ENCODE results near the gene MYO1F. TPM values are rescaled to one million over a fixed set of nuclear protein-coding genes. Genes with fewer than 3 reads are reported as not detected.
"Not testable (repeated sequence)": the region's sequence is repeated elsewhere in the genome, so short reads cannot be mapped to it uniquely, and the experiment has no call there.

MYO1F gene
- total RNA-seq (10 to 100 TPM in 8 of 9 donors, 1 to 10 TPM in 1; 1.7 to 27.1 (median 20.1) TPM), polyA plus RNA-seq (10 to 100 TPM in 2 of 3 donors, 1 to 10 TPM in 1; 4.9 to 62.5 (median 11.7) TPM)
- long read RNA-seq, donor 1: 0 reads
- long read RNA-seq, donor 2: 0 reads
- long read RNA-seq, donor 3: 0 reads
- long read RNA-seq, donor 4, full-length matches to known transcripts: 3 of 11 reads
- long read RNA-seq, donor 4, partial matches to known transcripts: 6 of 11 reads
- long read RNA-seq, donor 4, other reads (novel, unspliced or antisense): 2 of 11 reads
- long read RNA-seq, donor 5, full-length matches to known transcripts: 15 of 26 reads
- long read RNA-seq, donor 5, partial matches to known transcripts: 6 of 26 reads
- long read RNA-seq, donor 5, other reads (novel, unspliced or antisense): 5 of 26 reads
- long read RNA-seq, donor 6, partial matches to known transcripts: 3 of 5 reads
- long read RNA-seq, donor 6, other reads (novel, unspliced or antisense): 2 of 5 reads
- long read RNA-seq, donor 7: 0 reads
- long read RNA-seq, donor 8: 0 reads
- long read RNA-seq, donor 9: 0 reads
- long read RNA-seq, donor 10: 0 reads

GRCh38 chr19:8577247-8577646 lies at the start of gene MYO1F:
TSS of gene MYO1F (minus strand) at chr19:8577442. CDS start at chr19:8577309, 133 bp downstream.
- WGBS, 4 donors: 3 to 20% (median 17%) methylated on average over 4 to 7 of the region's 7 CpGs
- H3K27ac ChIP-seq: peak within 1 kb of the TSS in 2 of 5 donors; percentile 56 to 80
- intact Hi-C loops (cut with DNase I): no loop called here
- no peaks in the 10 kb centered on the region for H3K4me1 ChIP-seq (replicated peaks in 1 of 2)
- peak in 5 of 7 donors; percentile 35 to 53 (median 51) for DNase-seq
- no peaks in the 10 kb centered on the region for H3K27me3 ChIP-seq
- no peak for TF ChIP-seq POLR2A (IDR thresholded peaks at IDR 0.05)
- TF ChIP-seq CTCF (IDR thresholded peaks at IDR 0.05): no peak
- peak within 1 kb of the TSS in 1 of 4 donors; percentile 34 for H3K4me3 ChIP-seq
- H3K9me3 ChIP-seq (replicated peaks in 1 of 3): no peaks in the 10 kb centered on the region
- no peaks in the 10 kb centered on the region for H3K36me3 ChIP-seq (replicated peaks in 1 of 2)

DNA sequence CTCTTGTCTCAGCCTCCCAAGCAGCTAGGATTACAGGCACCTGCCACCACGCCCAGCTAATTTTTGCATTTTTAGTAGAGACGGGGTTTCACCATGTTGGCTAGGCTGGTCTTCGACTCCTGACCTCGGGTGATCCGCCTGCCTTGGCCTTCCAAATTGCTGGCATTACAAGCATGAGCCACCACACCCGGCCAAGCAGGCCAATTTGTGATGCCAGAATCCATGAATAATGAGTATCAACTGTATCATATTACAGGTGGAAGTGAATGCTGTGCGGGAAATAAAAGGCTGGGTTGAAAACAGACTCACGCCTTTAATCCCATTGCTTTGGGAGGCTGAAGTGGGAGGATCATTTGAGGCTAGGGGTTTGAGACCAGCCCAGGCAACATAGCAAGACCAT lies 49.6 kb upstream of the MYO1F start:
- Histone ChIP-seq H3K36me3 (replicated peaks in 1 of 2) (no peaks in the 10 kb centered on the region), H3K4me1 (replicated peaks in 1 of 2) (no peaks in the 10 kb centered on the region), H3K9me3 (replicated peaks in 1 of 3) (no peaks in the 10 kb centered on the region), H3K4me3 (no peak overlapping the region), H3K27me3 (no peaks in the 10 kb centered on the region), H3K27ac (no peak overlapping the region)
- TF ChIP-seq POLR2A (IDR thresholded peaks at IDR 0.05) (no peak), CTCF (IDR thresholded peaks at IDR 0.05) (no peak)
- no peak for DNase-seq
- intact Hi-C loops (cut with DNase I): no loop called here
- WGBS, 4 donors: 68 to 83% (median 74%) methylated on average over 8 of the region's 8 CpGs

DNA sequence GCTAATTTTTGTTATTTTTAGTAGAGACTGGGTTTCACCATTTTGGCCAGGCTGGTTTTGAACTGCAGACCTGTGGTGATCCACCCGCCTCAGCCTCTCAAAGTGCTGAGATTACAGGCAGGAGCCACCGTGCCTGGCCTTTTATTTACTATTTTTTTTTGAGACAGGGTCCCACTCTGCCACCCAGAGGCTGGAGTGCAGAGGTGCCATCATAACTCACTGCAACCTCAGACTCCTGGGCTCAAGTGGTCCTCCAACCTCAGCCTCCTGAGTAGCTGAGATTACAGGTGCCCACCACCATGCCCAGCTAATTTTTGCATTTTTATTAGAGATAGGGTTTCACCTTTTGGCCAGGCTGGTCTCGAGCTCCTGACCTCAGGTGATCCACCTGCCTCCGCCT lies 45.6 kb upstream of the MYO1F start:
- H3K4me3 ChIP-seq; H3K4me1 ChIP-seq (replicated peaks in 1 of 2); DNase-seq; H3K36me3 ChIP-seq (replicated peaks in 1 of 2); H3K27me3 ChIP-seq; intact Hi-C loops (cut with DNase I); H3K27ac ChIP-seq; H3K9me3 ChIP-seq (replicated peaks in 1 of 3): not testable (repeated sequence)
- 45 to 62% (median 51%) methylated on average over 4 of the region's 4 CpGs for WGBS, 4 donors
- TF ChIP-seq CTCF (IDR thresholded peaks at IDR 0.05): peak in 5 of 6 experiments; percentile 9 to 29 (median 18)

GRCh38 chr19:8618751-8619150 lies 41.5 kb upstream of the MYO1F start:
- H3K36me3 ChIP-seq (replicated peaks in 1 of 2): no peaks in the 10 kb centered on the region
- H3K27ac ChIP-seq: no peak overlapping the region
- no peak for DNase-seq
- intact Hi-C loops (cut with DNase I): no loop called here
- 42 to 51% (median 47%) methylated on average over 8 of the region's 8 CpGs for WGBS, 4 donors
- H3K4me3 ChIP-seq: no peak overlapping the region
- H3K9me3 ChIP-seq (replicated peaks in 1 of 3): no peaks in the 10 kb centered on the region
- TF ChIP-seq POLR2A (IDR thresholded peaks at IDR 0.05): no peak
- no peak for TF ChIP-seq CTCF (IDR thresholded peaks at IDR 0.05)
- no peaks in the 10 kb centered on the region for H3K27me3 ChIP-seq
- no peaks in the 10 kb centered on the region for H3K4me1 ChIP-seq (replicated peaks in 1 of 2)
